H1 (cell line): ENCODE measurements around the gene PALM2AKAP2. TPM values are rescaled to one million over a fixed set of nuclear protein-coding genes. Genes with fewer than 3 reads are reported as not detected.

Source experiments
- CEBPB ChIP-seq: IDR thresholded peaks from 2 replicates; pipeline ENCODE4 v1.6.1; 2012; ENCODE audit warnings: low read depth, low read length
- polyA plus RNA-seq, 7 experiments: library from polyadenylated mRNA; depleted of rRNA in 3 of 7; stranded (reverse) in 5 of 7; unstranded in 2 of 7; fragments of >200 nt in 5 of 7; fragments of 200-250 nt in 2 of 7; gene quantifications; 1 replicate in 5 of 7; 2 replicates in 1 of 7; 4 replicates in 1 of 7; pipeline versions ENCODE4 v1.2.1 to v1.2.3, GENCODE V29; 2011 to 2013; ENCODE audit warnings: missing spikeins in 2 of 7, mixed read lengths in 2 of 7
- total RNA-seq: library from RNA; stranded (reverse); fragmentation: NEBNext Ultra II Directional; extraction: Animal tissue kit (Norgen Biotek cat#: 25700); gene quantifications from 2 replicates; pipeline ENCODE4 v1.2.1, GENCODE V29; 2021

Gene PALM2AKAP2
- total and polyA plus RNA-seq, 2 of the 8 experiments (the other 6 are each of a cell fraction or from before 2014, with no cell fraction given), result 0.38 to 20.5 TPM

DNA sequence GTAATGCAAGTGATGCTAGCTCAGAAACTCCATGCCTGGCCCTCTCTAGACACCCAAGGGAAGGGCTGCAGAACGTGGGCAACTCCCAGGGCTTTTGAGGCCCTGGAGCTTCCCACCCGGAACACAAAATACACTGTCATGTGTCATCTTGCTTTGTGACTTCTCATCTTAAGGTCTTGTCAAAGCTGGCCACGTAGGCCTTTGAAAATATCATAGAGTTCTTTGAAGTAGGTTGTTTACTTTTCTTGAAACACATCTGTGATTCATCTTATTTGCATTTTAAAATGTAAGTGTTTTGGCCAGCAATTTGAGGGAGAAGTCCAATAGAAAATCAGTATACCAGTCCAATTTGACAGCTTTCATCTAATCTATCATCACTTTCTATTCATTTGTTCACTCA is 40.2 kb upstream of the PALM2AKAP2 start (continued):
- TF ChIP-seq CEBPB, result no peak
- TF ChIP-seq, all 59 proteins: peak for 0
